Osteoblast (primary cell): ENCODE measurements around the gene SCN2A. TPM values are rescaled to one million over a fixed set of nuclear protein-coding genes. Genes with fewer than 3 reads are reported as not detected.

ENCODE experiments used
- DNase-seq: peaks from one replicate; pipeline ENCODE4 v3.0.0; 2011; ENCODE audit warnings: low spot score, mixed read lengths; ENCODE audit not compliant: insufficient read length; ENCODE audit errors: missing footprints
- H2AFZ ChIP-seq: 2 replicates; pipeline ENCODE4 v1.6.0; 2011; ENCODE audit warnings: mild to moderate bottlenecking, low read length
- H3K27ac ChIP-seq: 2 replicates; pipeline ENCODE4 v1.5.1; 2011; ENCODE audit warnings: mild to moderate bottlenecking, low read depth, low read length, moderate library complexity
- H3K27me3 ChIP-seq: 2 replicates; pipeline ENCODE4 v1.6.0; 2012; ENCODE audit warnings: mild to moderate bottlenecking, control low read depth, inconsistent platforms, low read length, moderate library complexity; ENCODE audit not compliant: insufficient read depth
- H3K36me3 ChIP-seq: 2 replicates; pipeline ENCODE4 v1.5.1; 2011; ENCODE audit warnings: mild to moderate bottlenecking, low read length, control low read depth, moderate library complexity; ENCODE audit not compliant: insufficient read depth
- H3K4me1 ChIP-seq: 2 replicates; pipeline ENCODE4 v1.5.1; 2011; ENCODE audit warnings: mild to moderate bottlenecking, low read length, control low read depth, moderate library complexity; ENCODE audit not compliant: insufficient read depth
- H3K4me2 ChIP-seq: 2 replicates; pipeline ENCODE4 v1.6.0; 2011; ENCODE audit warnings: mild to moderate bottlenecking, low read length; ENCODE audit not compliant: insufficient read depth
- H3K4me3 ChIP-seq: fragments of 200-600 bp; sonication (generic); 3 replicates; pipeline ENCODE4 v1.5.1; 2012; ENCODE audit warnings: mild to moderate bottlenecking, low read length, inconsistent platforms; ENCODE audit not compliant: insufficient read depth
- H3K79me2 ChIP-seq: 2 replicates; pipeline ENCODE4 v1.6.0; 2012; ENCODE audit warnings: mild to moderate bottlenecking, low read length, control low read depth, inconsistent platforms; ENCODE audit not compliant: insufficient read depth
- H3K9me3 ChIP-seq: 2 replicates; pipeline ENCODE4 v1.5.1; 2011; ENCODE audit warnings: low read depth, low read length, control low read depth
- H4K20me1 ChIP-seq: 2 replicates; pipeline ENCODE4 v1.6.0; 2012; ENCODE audit warnings: mild to moderate bottlenecking, low read length, control low read depth; ENCODE audit not compliant: insufficient read depth
- total RNA-seq: library from RNA; depleted of rRNA; stranded (reverse); fragments of >200 nt; gene quantifications from 2 replicates; pipeline ENCODE4 v1.2.3, GENCODE V29; 2012
- TF ChIP-seq, protein P1 (sequence below): IDR thresholded peaks from 2 replicates; pipeline ENCODE4 v1.5.1; 2011; ENCODE audit warnings: mild to moderate bottlenecking, low read depth, low read length, moderate library complexity; ENCODE audit errors: extremely low read depth

The SCN2A gene
- total RNA-seq, 1 donor: 2.2 TPM

DNA sequence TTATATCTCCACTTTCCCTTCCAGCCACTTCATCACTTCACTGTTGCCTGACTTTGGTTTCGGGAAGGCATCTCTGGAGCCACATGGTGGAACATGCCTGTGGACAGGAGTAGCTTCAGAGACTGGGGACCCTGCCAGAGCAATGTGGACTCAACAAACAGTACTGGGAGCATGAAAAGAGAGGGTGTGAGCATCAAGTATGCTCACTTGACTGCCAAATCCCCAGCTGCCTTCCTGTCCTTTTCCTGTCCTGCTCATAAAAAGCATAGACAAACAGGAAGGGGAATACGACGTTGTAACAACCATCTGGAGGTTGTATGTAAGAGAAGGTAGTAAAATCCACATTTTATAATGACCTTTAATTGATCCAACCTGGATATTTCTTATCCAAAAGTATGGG, 169.0 kb downstream of the SCN2A start:
- Histone ChIP-seq H3K4me3 (no peak overlapping the region), H3K27me3 (no peaks in the 10 kb centered on the region), H3K9me3 (no peaks in the 10 kb centered on the region), H3K27ac (no peak overlapping the region), H4K20me1 (no peaks in the 10 kb centered on the region), H3K36me3 (no peaks in the 10 kb centered on the region), H2AFZ (peak overlapping the region; percentile 63), H3K79me2 (no peaks in the 10 kb centered on the region), H3K4me2 (no peak overlapping the region), H3K4me1 (no peaks in the 10 kb centered on the region)
- no peak for DNase-seq
- TF ChIP-seq, protein P1, sequence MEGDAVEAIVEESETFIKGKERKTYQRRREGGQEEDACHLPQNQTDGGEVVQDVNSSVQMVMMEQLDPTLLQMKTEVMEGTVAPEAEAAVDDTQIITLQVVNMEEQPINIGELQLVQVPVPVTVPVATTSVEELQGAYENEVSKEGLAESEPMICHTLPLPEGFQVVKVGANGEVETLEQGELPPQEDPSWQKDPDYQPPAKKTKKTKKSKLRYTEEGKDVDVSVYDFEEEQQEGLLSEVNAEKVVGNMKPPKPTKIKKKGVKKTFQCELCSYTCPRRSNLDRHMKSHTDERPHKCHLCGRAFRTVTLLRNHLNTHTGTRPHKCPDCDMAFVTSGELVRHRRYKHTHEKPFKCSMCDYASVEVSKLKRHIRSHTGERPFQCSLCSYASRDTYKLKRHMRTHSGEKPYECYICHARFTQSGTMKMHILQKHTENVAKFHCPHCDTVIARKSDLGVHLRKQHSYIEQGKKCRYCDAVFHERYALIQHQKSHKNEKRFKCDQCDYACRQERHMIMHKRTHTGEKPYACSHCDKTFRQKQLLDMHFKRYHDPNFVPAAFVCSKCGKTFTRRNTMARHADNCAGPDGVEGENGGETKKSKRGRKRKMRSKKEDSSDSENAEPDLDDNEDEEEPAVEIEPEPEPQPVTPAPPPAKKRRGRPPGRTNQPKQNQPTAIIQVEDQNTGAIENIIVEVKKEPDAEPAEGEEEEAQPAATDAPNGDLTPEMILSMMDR: no peak

DNA sequence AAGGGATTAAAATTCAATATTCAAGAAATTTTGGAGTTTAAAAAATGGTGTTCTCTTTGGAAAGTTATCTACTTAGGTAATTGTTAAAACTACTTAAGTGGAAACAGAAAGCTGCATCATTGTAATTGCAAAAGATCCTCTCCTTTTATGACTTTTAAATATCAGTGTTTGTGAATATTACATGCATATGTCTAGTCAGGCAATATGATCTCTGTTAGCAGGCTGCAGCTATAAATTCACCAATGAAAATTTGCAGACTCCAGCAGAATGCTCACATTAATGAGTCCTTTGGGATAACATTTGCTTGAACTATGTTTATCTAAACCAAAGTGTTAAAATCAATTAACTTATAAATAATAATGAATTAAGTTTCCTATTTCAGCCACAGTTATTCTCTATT, 171.1 kb downstream of the SCN2A start:
- Histone ChIP-seq H4K20me1 (no peaks in the 10 kb centered on the region), H3K79me2 (no peaks in the 10 kb centered on the region), H3K36me3 (no peaks in the 10 kb centered on the region), H3K9me3 (no peaks in the 10 kb centered on the region), H3K4me3 (no peak overlapping the region), H3K4me2 (no peak overlapping the region), H3K27me3 (no peaks in the 10 kb centered on the region), H2AFZ (no peak overlapping the region), H3K27ac (no peak overlapping the region), H3K4me1 (no peaks in the 10 kb centered on the region)
- no peak for DNase-seq
- TF ChIP-seq, protein P1: no peak

DNA sequence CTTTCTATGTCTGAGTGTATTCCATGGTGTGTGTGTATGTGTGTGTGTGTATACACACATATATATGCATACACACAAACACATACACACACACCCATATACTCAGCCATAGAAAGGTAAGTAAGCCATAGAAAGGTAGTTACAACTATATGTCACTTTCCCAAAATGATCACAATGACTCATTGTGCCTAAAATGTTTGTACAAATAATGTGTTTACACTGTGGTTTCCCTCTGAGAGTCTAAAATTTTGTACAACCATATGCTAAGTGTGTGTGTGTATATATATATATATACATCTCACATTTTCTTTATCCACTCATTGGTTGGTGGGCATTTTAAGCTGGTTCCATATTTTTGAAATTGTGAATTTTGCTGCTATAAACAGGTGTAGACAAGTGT, 175.0 kb downstream of the SCN2A start:
- TF ChIP-seq, protein P1: no peak
- H3K27me3 ChIP-seq: no peaks in the 10 kb centered on the region
- H3K4me3 ChIP-seq: no peak overlapping the region
- no peak overlapping the region for H3K4me2 ChIP-seq
- H3K36me3 ChIP-seq: no peaks in the 10 kb centered on the region
- H3K79me2 ChIP-seq: no peaks in the 10 kb centered on the region
- H3K9me3 ChIP-seq: no peaks in the 10 kb centered on the region
- no peaks in the 10 kb centered on the region for H4K20me1 ChIP-seq
- H3K27ac ChIP-seq: no peak overlapping the region
- H2AFZ ChIP-seq: no peak overlapping the region
- no peak for DNase-seq
- H3K4me1 ChIP-seq: no peaks in the 10 kb centered on the region

DNA sequence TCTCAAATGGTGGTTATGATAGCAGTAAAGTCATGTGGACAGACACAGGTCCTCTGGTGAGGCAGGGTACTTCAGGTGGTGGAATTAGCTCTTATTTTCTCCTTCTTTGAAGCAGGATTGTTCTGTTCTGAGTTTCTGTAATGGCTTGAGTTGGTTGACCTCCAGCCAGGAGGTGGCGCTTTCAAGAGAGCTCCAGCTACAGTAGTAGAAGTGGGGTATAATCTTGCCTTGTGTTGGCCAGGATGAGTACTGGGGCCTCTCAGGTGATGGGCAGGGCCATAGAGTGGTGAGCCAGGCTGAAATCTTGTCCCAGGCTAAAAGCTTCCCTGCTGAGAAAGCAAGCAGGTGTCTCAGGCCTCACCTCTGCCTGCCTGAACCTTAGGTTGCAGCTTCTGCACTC, 177.8 kb downstream of the SCN2A start:
- TF ChIP-seq, protein P1: no peak
- H3K4me3 ChIP-seq: no peak overlapping the region
- H2AFZ ChIP-seq: no peak overlapping the region
- no peaks in the 10 kb centered on the region for H3K79me2 ChIP-seq
- no peak overlapping the region for H3K4me2 ChIP-seq
- no peak overlapping the region for H3K27ac ChIP-seq
- no peak for DNase-seq
- no peaks in the 10 kb centered on the region for H3K27me3 ChIP-seq
- no peaks in the 10 kb centered on the region for H3K36me3 ChIP-seq
- no peaks in the 10 kb centered on the region for H4K20me1 ChIP-seq
- H3K4me1 ChIP-seq: no peaks in the 10 kb centered on the region
- H3K9me3 ChIP-seq: no peaks in the 10 kb centered on the region
